GM21825 (cell line): ENCODE data around the gene GRB10.

Source experiments
- ATAC-seq: cut with Tn5 transposase; IDR thresholded peaks from one replicate; pipeline ENCODE4 v1.9.1; 2021; ENCODE audit warnings: mild to moderate bottlenecking, moderate library complexity; ENCODE audit not compliant: unreplicated experiment

The GRB10 gene

GRCh38 chr7:50721661-50722259, 60.9 kb downstream of the GRB10 start:
- no peak for ATAC-seq

DNA sequence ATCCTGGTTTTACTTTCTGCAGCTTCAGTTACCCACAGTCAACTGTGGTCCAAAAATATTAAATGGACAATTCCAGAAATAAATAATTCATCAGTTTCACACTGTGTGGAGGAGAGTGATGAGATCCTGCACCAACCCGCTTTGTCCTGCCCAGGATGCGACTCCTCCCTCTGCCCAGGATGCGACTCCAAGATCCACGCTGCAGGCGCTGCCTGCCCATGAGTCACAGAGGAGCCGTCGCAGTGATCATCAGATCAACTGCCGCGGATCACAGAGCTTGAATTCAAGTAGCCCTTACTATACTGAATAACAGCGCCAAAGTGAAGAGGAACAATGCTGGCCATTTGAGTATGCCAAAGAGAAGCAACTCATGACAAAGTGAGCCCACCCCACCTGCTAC, 61.5 kb downstream of the GRB10 start:
- no peak for ATAC-seq

- no peak for ATAC-seq
These were observed 62.4 kb downstream of the GRB10 start for GRCh38 chr7:50720295-50720694.

DNA sequence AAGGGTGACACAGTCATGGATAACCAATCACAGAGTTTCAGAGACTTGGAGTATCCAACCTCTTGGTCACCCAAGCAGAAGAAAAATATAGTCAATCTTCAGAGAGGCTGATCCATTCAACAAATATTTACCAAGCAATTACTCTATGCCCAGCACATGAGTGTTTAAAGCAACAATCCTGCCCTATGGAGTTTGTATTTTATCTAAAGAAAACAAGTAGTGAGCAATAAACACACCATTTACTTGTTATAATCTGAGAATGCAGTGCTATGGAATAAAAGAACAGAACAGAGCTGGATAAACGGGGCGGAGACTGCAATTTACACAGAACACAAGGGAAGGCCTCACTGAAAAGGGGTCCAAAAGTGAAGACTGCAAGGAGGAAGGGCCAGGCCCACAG, 63.8 kb downstream of the GRB10 start:
- no peak for ATAC-seq

GRCh38 chr7:50718311-50718710, 64.4 kb downstream of the GRB10 start:
- ATAC-seq, result no peak

DNA sequence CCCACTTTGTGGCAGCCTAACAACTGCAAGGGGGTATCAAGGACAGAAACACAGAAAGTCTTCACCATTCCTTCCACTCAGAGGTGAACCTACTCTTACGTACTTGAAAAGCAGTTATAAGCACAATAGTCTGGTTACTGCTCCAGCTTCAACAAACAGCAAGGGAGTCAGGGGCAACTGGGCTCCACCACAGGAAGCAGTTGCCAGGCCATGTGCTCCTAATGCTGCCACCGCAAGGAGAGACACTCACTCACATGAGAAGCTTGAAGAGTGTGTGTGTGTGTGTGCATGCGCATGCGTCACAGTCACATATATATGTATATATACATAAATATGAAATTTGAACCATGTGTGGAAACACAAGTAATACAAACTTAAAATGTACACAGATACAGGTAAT, 65.5 kb downstream of the GRB10 start:
- ATAC-seq, result no peak

GRCh38 chr7:50714857-50715256, 67.8 kb downstream of the GRB10 start:
- no peak for ATAC-seq

- no peak for ATAC-seq
These were observed 69.4 kb downstream of the GRB10 start for GRCh38 chr7:50713123-50713965.

DNA sequence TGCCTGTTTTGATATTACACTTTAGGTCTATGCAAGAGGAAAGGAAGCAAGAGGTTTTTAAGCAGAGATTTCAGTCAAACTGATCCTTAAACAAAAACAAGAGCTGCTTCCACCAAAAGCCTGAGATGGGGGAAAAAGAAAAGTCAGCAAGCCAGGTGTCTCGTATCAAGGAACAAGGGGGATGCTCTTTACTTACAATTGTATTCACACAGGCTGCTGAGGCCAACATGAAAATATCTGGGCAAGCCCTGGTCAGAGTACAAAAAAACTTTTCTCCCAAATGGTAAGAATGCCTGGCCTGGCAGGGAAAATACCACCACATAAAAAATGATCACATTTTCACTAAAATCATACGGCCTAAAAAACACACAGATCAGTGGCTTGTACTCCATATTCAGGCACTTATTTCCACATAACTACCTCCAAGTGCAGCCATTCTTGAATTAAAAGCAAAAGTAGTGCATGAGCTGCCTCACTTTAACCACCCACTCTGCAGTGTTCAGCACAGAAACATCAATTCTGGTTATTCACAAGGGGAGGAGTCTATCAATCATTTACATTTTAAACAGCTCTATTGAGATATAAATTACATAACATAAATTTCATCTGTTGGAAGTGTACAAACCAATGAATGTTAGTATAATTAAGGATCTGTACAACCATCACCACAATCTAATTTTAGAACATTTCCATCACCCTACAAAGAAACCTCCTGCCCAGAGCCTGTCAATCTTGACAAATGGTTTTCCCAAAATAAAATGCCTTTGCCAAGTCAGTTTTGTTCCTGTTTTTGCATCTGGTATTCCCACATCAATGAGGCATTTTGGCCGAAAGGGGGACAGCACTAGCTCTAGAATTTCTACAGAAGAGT, 70.2 kb downstream of the GRB10 start:
- ATAC-seq, result no peak

DNA sequence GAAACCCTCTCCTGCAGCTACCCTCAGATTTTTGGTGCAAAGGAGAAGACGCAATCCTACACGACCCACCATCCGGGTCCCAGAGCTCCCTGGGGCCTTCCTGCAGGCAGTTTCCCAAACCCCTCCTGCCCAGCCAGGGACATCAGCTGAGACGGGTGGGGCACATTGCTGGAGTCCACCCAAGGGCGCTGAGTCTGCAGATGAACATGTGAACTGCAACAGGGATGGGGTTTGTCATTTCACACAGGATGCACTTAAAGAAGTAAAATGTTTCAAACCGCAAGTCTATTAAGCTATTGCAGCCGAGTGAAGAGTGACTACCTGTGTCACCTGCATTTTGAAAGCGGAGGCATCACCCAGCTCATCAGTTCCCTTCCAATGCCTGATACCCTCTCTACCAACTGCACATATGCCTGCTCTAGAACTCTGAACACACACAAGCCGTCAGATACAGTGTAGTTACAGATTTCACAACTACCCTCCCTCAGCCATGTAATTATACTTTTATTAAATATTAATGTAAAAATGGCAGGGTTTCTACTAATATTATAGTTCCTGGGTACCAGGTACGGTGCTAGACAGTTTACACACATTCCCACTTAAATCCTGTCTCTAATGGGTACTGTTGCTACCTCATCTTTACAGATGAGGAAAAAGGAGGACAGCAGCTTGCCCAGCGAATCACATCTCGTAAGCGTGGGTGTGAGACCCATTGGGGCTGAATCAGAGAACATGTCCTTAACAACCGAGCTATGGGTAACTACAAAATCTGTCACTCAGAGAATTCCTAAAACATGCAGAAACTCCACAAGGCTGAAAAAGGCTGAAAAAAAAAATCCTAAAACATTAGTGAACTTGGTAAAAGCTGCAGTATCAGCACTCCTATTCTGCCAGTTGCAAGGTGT, 71.2 kb downstream of the GRB10 start:
- no peak for ATAC-seq

GRCh38 chr7:50710441-50711154, 72.1 kb downstream of the GRB10 start:
- no peak for ATAC-seq

- ATAC-seq, result no peak
These were observed 73.5 kb downstream of the GRB10 start for GRCh38 chr7:50709151-50709550.

DNA sequence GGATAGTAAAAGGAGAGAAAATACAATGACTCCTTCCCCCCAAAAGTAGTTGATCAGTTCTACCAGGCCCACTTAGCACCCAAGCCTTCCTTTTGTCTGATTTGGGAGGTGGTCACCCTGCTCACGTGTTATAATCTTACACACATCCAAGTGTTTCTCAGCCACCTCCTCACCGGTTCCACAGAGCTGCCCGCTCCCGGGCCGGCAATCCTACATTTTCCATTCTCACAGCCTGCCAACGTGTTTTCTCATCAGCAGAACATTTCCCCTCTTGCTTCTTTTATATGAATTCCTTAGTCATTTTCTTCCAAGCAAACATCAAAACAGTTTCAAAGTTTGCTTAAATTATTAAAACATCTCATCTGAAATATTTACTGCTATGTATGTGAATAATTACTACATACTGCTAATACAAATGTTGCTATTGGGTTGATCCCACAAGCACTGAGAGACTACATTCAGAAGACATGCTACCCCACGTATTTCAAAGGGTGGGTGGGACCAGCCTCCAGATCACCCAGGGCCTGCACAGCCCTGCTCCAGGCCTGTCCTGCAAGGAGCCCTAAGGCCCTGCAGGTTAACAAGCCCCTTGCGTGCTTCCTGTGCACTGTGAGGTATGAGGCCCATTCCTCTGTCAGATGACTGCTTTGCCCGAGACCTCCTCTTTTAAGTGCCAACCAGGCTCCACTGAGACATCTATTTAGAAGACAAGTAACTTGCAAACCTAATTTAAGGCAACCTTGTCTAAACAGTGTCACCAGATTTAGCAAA, 75.3 kb downstream of the GRB10 start:
- ATAC-seq, result no peak

- no peak for ATAC-seq
These were observed 76.2 kb downstream of the GRB10 start for GRCh38 chr7:50706469-50706937.

GRCh38 chr7:50704844-50705243, 77.9 kb downstream of the GRB10 start:
- no peak for ATAC-seq

GRCh38 chr7:50703654-50704053, 79.0 kb downstream of the GRB10 start:
- no peak for ATAC-seq

GRCh38 chr7:50699143-50699542, 83.6 kb downstream of the GRB10 start:
- ATAC-seq, result no peak

DNA sequence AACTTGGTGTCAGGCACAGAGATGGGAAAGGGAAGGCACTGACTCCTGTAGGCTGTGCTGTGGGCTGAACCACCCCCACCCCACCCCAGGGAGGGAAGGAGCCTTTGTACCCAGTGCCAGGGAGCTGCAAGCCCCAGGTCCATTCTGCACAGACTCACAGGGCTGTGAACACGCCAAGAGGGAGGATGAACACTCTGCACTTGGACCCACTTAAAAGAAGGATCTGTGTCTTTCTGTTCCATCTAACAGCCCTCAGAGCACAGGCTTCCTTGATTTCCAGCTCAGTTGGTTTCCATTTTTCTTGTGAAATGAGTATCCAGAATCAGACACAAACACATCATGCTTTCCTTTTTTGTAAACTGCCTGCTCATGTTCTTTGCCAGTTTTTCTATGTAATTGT, 84.9 kb downstream of the GRB10 start:
- no peak for ATAC-seq
